Jurkat, Clone E6-1 (cell line): ENCODE measurements around the gene ZYG11B.
"Not testable (repeated sequence)": the region's sequence is repeated elsewhere in the genome, so short reads cannot be mapped to it uniquely, and the experiment has no call there.

Experiments
- DNase-seq: peaks from one replicate; pipeline ENCODE4 v3.0.0-alpha.2; 2011; ENCODE audit warnings: low read depth, low spot score
- H3K4me3 ChIP-seq: 2 replicates; pipeline ENCODE4 v1.5.1; 2011; ENCODE audit warnings: mild to moderate bottlenecking, low read length, control low read depth, moderate library complexity

The ZYG11B gene

DNA sequence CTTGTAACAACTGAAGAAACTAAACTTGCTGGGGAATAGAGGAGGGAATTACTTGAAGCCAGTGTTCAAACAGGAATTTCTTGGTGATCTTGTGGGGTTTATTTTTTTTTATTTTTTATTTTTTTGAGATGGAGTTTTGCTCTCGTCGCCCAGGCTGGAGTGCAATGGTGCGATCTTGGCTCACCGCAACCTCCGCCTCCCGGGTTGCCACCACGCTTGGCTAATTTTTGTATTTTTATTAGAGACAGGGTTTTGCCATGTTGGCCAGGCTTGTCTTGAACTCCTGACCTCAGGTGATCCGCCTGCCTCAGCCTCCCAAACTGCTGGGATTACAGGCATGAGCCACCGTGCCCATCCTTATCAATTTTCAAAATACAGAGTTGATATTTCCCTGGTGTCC is 23.2 kb downstream of the ZYG11B start:
- H3K4me3 ChIP-seq, DNase-seq: not testable (repeated sequence)

DNA sequence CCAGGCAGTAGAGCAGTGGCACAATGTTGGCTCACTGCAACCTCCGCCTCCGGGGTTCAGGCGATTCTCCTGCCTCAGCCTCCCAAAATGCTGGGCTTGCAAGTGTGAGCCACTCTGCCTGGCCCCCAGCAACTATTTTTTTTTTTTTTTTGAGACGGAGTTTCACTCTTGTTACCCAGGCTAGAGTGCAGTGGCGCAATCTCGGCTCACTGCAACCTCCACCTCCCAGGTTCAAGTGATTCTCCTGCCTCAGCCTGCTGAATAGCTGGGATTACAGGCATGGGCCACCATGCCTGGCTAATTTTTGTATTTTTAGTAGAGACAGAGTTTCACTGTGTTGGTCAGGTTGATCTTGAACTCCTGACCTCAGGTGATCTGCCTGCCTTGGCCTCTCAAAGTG is 23.9 kb downstream of the ZYG11B start:
- not testable (repeated sequence) for H3K4me3 ChIP-seq, DNase-seq

DNA sequence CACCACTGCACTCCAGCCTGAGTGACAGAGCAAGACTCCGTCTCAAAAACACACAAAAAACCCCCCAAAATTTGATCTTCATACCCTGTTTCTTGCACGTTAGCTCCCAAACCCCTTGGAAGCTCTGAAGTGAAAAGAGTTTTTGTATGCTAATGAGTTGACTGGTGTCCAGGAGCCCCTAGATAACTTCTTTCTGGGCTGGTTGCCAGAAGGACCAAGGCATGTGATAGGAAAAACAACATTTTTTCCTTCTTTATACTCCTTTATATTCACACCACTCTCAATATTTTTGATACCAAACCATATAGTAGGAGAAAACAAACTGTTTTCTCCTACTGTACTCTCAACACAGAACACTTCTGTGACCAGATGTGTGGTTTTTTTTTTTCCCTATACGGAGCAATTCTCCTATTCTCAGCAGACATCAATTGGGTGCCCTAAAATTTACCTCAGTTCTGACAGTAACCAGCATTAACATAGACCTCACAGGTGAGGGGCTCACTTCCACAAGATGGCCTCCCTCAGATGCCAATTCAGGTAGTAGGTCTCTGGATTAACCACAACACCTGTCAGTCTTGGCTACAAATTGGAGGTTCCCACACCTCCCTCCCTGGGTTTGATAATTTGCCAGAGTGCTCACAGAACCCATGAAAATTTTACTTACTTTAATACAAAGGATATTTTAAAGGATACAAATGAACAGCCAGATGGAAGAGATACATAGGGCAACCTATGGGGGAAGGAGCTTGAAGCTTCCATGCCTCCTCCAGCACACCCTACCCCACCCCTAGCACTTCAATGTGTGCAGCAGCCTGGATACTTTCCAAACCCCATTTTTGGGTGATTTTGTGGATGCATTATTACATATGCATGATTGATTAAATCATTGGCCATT is 25.6 kb downstream of the ZYG11B start:
- no peak for DNase-seq
- H3K4me3 ChIP-seq = no peak overlapping the region

DNA sequence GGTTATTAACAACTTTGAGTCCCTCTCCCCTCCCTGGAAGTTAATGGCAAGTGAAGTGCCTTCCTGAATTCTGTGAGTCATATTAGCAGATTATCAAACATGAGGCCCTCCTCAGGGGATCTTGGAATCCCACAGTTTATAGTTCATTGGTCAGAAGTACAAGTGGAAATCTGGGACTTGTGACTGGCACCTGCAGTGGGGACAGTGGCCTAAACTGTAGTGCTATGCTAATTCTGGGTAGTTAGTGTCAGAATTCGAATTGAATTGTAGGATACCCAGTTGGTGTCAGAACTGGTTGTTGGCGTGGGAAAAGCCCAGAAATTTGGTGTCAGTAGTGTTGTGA is 26.2 kb downstream of the ZYG11B start:
- no peak for DNase-seq
- no peak overlapping the region for H3K4me3 ChIP-seq

DNA sequence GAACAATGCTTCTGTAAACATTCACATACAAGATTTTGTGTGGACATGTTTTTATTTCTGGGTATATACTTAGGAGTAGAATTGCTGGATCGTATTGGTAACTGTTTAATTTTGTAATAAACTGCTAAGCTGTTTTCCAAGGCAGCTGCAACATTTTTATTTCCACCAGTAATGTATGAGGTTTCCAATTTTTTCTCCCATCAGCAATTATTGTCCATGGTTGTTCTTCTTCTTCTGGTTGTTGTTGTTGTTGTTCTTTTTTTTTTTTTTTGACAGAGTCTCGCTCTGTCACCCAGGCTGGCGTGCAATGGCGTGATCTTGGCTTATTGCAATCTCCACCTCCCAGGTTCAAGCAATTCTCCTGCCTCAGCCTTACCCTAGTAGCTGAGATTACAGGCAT is 26.9 kb downstream of the ZYG11B start:
- DNase-seq = no peak
- H3K4me3 ChIP-seq = no peak overlapping the region

DNA sequence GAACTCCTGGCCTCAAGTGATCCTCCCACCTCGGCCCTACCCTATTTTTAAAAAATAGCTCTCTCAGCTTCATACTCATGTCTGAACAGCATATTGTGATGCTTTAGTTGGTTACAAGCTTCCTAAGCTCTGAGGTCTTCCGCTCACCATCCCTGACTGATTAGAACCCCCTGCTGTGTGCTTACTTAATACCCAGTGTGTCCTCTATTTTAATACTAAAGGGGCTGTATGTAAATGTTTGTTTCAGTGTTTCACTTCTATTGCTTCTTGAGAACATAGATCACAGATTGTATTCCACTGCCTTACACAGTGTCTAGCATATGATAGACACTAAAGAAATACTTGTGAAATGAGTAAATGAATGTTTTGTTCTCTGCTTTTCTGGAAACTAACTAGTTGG is 29.8 kb downstream of the ZYG11B start:
- no peak overlapping the region for H3K4me3 ChIP-seq
- DNase-seq = no peak

DNA sequence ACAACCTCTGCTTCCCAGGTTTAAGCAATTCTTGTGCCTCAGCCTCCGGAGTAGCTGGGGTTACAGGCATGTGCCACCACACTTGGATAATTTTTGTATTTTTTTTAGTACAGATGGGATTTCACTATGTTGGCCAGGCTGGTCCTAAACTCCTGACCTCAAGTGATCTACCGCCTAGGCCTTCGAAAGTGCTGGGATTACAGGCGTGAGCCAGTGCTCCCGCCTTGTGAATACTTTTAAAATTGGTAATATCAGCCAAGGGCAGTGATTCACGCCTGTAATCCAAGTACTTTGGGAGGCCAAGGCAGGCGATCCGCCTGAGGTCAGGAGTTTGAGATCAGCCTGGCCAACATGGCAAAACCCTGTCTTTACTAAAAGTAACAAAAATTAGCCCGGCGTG is 33.7 kb downstream of the ZYG11B start:
- DNase-seq = no peak
- H3K4me3 ChIP-seq = no peak overlapping the region

DNA sequence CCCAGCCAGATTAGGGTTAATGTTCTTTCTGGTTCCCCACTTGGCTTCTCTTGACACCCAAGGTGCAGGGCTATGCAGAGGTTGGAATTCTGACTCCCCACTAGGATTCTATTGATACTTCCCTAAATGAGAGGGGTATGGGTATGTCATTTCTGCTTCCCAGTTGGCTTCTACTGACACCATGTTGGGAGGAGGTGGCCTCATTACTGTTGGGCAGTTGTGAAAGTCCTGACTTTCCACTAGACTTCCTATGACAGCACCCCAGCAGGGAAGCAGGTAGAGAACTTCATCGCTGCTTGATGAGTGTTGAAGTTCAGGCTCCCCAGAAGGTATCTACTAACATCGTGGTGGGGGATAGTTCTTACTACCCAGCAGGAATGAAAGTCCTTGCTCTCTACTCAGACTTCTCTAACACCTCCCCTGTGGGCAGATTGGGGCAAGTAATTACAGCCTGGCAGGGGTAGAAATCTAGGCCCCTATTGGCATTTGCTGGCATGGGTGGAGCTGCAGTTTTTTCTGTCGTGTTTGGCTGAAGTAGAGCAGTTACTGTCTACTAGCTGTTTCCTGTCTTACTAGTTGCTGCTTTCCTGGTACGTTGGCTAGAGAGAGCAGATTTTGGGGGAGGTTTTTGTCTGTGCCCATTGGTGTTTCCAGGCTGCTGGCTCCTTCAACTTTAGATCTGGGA is 41.5 kb downstream of the ZYG11B start:
- DNase-seq = peak; percentile 9
- no peak overlapping the region for H3K4me3 ChIP-seq

DNA sequence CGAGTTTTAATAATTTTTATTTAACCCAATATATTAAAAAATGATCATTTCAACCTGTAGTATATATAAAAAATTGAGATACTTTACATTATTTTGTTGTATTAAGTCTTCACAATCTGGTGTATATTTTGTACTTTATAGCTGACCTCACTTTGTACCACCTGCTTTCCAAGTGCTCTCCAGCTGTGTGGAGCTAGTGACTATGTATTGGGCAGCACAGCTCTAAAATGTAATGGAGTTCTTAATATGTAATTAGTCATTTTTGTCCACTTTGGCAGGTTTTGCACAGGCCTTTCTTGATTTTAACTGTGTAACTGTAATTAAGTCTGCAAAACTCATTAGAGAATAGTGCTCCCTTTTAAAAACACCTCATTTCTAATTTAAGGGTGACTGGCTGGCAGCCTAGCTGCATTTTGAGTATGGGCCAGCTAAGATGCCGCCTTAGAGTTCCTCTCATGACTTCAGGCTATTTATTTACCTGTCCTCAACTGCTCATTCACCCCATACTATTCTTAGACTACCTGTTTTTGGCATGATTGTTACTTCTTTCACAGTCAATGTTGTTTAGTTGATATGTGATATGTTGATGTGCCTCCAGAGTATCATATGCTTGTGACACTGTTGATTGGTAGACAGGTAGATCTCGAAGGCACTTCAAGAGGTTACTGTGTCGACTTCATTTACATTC is 43.2 kb downstream of the ZYG11B start:
- H3K4me3 ChIP-seq = no peak overlapping the region
- no peak for DNase-seq

DNA sequence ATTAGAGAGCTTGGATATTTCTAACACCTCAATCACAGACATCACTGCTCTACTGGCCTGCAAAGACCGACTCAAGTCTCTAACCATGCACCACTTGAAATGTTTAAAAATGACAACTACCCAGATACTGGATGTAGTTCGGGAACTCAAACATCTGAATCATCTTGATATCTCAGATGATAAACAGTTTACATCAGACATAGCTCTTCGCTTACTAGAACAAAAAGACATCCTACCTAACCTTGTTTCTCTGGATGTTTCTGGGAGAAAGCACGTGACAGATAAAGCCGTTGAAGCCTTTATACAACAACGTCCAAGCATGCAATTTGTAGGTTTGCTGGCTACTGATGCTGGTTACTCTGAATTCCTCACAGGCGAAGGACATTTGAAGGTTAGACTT is 45.1 kb downstream of the ZYG11B start:
- H3K4me3 ChIP-seq = no peak overlapping the region
- no peak for DNase-seq

DNA sequence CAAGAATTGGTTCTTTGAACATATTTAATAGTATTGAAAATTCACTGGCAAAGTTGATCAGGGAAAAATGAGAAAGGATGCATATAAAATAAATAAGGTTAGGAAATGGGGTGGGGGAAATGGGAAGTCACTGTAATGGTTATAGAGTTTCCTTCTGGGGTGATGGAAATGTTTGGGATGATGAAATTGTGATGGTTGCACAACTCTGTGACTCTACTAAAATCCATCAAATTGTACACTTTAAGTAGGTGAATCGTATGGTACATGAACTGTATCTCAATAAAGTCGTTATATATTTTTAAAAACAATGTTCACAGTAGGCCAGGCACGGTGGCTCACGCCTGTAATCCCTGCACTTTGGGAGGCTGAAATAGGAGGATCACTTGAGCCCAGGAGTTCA is 59.9 kb downstream of the ZYG11B start:
- DNase-seq = no peak
- H3K4me3 ChIP-seq = no peak overlapping the region

DNA sequence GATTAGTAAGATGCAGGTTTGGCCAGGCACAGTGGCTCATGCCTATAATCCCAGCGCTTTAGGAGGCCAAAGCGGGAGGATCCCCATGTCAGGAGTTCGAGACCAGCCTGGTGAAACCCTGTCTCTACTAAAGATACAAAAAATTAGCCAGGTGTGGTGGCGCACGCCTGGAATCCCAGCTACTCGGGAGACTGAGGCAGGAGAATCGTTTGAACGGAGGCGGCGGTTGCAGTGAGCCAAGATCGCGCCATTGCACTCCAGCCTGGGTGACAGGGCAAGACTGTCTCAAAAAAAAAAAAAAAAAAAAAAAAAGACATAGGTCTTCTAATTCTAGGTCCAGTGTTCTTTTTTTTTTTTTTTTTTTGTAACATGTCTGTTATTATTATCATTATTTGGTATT is 64.2 kb downstream of the ZYG11B start:
- not testable (repeated sequence) for DNase-seq

DNA sequence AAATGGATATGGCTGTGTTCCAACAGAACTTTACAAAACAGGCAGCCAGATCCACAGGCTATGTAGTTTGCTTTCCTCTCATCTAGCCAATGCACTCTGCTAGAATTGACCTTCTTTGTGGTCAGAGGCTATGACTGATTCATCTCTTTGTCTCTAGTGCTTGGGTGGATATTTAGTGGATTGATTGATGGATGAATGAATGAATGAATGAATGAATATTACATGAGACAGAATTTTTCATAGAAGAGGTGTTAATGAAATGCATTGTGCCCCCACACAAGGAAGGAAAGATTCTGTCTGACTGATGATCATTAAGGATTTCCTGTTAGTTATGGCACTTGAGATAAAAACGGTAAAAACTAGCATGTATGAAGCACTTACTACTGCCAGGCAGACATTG is 65.8 kb downstream of the ZYG11B start:
- H3K4me3 ChIP-seq = no peak overlapping the region
- no peak for DNase-seq

More for the DNA sequence above, 64.2 kb downstream of the ZYG11B start:
- H3K4me3 ChIP-seq = not testable (repeated sequence)

DNA sequence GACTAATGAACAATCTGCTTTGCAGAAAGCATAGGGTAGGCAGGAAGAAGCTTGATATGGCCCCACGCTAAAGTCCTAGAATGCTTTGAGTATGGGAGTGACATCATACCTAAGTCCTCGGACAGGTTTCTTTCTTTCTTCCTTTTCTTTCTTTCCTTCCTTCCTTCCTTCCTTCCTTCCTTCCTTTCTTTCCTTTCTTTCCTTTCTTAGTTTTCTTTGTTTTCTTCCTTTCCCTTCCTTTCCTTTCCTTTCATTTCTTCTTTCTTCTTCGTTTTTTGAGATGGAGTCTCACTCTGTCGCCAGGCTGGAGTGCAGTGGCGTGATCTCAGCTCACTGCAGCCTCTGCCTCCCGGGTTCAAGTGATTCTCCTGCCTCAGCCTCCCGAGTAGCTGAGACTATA is 67.5 kb downstream of the ZYG11B start:
- H3K4me3 ChIP-seq, DNase-seq: not testable (repeated sequence)

DNA sequence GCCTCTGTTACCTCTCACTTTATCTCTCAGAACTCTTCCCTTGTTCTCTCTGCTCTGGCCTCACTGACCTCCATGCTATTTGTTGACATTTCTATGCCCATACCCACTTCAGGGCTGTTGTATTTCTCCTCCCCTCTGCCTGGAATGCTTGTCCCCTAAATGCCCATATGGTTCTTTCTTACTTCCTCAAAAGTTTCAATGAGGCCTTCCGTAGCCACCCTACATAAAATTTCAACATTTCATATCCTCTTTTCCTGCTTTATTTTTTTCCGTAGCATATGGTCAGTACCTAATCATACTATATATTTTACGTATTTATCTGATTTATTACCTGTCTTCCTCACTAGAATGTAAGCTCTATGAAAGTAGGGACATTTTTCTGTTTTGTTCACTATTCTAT is 69.2 kb downstream of the ZYG11B start:
- H3K4me3 ChIP-seq = no peak overlapping the region
- DNase-seq = no peak

DNA sequence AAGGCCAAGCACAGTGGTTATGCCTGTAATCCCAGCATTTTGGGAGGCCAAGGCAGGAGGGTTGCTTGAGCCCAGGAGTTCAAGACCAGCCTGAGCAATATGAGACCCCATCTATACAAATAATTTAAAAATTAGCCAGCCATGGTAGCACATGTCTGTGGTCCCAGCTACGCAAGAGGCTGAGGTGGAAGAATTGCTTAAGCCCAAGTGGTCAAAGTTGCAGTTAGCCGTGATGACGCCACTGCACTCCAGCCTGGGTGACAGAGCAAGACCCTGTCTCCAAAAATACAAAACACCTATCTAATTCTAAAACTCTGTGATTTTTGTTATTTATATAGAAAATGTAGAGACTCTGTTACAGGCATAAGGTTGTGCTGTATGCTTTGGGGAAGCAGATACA is 72.1 kb downstream of the ZYG11B start:
- H3K4me3 ChIP-seq = no peak overlapping the region
- DNase-seq = no peak

DNA sequence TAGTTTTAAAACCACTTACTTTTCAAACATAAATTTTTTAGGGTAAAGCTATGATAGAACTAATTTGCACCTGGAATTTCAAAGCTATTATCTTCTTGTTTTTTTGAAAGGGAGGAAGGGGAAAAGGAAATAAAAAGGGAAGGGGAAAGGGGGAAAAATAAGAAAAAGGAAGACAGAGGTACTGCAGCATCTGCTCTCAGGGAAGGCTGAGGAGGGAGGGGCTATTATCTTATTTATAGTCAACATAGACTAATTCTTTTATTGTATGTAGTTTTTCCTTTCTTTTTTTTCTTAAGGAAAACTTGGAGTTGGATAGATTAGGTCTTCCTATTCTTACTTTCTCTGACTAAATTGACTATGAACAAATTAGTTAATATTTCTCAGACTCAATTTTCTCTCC is 74.8 kb downstream of the ZYG11B start:
- H3K4me3 ChIP-seq = no peak overlapping the region
- DNase-seq = no peak

DNA sequence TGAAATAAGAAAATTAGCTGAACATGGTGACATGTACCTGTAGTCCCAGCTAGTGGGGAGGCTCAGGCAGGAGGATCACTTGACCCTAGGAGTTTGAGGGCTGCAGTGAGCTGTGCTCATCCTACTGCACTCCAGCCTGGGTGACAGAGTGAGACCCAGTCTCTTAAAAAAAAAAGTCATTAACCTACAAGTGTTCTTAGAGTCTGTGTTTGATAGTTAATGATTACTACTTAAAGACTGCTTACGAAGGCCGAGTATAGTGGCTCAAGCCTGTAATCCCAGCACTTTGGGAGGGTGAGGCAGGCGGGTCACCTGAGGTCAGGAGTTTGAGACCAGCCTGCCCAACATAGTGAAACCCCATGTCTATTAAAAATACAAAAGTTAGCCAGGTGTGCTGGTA is 77.8 kb downstream of the ZYG11B start:
- not testable (repeated sequence) for H3K4me3 ChIP-seq, DNase-seq

DNA sequence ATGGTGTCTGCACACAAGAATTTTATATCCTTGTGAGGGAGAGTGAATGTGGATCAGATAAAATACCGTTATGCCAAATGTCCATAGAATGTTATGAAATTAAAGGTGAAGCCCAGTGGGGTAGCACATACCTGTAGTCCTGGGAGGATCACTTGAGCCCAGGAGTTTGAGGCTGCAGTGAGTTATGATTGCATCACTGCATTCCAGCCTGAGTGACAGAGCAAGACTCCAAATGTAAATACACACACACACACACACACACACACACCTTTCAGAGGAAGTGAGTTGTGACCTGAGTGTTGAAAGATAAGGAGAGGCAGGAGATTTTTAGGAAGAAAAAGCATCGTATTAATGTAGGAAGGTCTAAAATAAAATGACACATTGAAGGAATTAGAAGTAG is 88.2 kb downstream of the ZYG11B start:
- no peak overlapping the region for H3K4me3 ChIP-seq
- no peak for DNase-seq

DNA sequence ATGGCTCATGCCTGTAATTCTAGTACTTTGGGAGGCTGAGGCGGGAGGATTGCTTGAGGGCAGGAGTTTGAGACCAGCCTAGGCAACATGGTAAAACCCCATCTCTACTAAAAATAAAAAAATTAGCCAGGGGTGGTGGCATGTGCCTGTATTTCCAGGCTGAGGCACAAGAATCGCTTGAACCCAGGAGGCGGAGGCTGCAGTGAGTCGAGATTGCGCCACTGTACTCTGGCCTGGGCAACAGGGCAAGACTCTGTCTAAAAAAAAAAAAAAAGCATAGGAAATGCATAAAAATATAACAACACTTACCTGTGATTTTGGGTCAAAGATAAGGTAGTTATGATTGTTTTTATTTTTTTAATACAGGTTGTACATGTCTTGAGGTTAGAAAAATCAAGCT is 94.6 kb downstream of the ZYG11B start:
- not testable (repeated sequence) for DNase-seq, H3K4me3 ChIP-seq
